ENCODE measurements around the gene DAND5. TPM values are rescaled to one million over a fixed set of nuclear protein-coding genes. Genes with fewer than 3 reads are reported as not detected.

Gene DAND5
- total and polyA plus RNA-seq, 9 of the 15 experiments (the other 6 are each of a cell fraction or from before 2014, with no cell fraction given), result 0.22 to 0.83 (median 0.60) TPM

DNA sequence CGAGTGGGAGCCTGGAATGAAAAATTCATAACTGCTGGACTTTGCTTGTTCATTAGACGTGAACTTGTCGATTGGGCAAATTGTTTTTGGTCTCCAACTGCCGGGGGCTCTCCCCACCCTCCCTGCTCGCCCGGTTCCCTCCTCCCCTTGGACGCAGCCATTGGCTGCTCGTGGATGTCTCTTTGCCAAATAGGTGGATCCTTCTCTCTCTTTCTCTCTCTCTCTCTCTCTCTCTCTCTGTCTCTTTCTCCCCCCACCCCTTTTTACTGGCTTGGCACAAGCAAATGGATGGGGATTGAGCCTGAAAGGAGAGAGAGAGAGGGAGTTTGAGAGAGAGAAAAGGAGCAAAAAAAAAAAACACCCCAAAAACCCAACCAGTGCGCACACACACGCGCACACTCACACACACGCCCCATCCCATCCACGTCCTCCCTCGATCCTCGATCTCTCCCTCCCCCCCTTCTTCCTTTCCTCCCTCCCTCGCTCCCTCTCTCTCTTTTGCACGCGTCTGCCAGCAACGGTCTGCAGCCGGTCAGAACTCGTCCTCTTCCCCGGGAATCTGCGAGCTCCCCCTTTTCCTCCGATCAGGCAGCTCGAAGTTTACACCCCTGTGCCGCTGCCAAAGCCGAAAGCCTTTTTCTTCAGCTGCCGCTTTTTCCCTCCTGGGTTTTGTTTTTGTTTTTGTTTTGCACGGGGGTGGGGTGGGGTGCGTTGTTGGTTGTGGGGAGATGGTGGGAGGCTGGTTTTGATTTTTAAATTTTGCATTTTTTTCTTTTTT lies 53.7 kb downstream of the DAND5 start (continued):
- TF ChIP-seq, protein P1, sequence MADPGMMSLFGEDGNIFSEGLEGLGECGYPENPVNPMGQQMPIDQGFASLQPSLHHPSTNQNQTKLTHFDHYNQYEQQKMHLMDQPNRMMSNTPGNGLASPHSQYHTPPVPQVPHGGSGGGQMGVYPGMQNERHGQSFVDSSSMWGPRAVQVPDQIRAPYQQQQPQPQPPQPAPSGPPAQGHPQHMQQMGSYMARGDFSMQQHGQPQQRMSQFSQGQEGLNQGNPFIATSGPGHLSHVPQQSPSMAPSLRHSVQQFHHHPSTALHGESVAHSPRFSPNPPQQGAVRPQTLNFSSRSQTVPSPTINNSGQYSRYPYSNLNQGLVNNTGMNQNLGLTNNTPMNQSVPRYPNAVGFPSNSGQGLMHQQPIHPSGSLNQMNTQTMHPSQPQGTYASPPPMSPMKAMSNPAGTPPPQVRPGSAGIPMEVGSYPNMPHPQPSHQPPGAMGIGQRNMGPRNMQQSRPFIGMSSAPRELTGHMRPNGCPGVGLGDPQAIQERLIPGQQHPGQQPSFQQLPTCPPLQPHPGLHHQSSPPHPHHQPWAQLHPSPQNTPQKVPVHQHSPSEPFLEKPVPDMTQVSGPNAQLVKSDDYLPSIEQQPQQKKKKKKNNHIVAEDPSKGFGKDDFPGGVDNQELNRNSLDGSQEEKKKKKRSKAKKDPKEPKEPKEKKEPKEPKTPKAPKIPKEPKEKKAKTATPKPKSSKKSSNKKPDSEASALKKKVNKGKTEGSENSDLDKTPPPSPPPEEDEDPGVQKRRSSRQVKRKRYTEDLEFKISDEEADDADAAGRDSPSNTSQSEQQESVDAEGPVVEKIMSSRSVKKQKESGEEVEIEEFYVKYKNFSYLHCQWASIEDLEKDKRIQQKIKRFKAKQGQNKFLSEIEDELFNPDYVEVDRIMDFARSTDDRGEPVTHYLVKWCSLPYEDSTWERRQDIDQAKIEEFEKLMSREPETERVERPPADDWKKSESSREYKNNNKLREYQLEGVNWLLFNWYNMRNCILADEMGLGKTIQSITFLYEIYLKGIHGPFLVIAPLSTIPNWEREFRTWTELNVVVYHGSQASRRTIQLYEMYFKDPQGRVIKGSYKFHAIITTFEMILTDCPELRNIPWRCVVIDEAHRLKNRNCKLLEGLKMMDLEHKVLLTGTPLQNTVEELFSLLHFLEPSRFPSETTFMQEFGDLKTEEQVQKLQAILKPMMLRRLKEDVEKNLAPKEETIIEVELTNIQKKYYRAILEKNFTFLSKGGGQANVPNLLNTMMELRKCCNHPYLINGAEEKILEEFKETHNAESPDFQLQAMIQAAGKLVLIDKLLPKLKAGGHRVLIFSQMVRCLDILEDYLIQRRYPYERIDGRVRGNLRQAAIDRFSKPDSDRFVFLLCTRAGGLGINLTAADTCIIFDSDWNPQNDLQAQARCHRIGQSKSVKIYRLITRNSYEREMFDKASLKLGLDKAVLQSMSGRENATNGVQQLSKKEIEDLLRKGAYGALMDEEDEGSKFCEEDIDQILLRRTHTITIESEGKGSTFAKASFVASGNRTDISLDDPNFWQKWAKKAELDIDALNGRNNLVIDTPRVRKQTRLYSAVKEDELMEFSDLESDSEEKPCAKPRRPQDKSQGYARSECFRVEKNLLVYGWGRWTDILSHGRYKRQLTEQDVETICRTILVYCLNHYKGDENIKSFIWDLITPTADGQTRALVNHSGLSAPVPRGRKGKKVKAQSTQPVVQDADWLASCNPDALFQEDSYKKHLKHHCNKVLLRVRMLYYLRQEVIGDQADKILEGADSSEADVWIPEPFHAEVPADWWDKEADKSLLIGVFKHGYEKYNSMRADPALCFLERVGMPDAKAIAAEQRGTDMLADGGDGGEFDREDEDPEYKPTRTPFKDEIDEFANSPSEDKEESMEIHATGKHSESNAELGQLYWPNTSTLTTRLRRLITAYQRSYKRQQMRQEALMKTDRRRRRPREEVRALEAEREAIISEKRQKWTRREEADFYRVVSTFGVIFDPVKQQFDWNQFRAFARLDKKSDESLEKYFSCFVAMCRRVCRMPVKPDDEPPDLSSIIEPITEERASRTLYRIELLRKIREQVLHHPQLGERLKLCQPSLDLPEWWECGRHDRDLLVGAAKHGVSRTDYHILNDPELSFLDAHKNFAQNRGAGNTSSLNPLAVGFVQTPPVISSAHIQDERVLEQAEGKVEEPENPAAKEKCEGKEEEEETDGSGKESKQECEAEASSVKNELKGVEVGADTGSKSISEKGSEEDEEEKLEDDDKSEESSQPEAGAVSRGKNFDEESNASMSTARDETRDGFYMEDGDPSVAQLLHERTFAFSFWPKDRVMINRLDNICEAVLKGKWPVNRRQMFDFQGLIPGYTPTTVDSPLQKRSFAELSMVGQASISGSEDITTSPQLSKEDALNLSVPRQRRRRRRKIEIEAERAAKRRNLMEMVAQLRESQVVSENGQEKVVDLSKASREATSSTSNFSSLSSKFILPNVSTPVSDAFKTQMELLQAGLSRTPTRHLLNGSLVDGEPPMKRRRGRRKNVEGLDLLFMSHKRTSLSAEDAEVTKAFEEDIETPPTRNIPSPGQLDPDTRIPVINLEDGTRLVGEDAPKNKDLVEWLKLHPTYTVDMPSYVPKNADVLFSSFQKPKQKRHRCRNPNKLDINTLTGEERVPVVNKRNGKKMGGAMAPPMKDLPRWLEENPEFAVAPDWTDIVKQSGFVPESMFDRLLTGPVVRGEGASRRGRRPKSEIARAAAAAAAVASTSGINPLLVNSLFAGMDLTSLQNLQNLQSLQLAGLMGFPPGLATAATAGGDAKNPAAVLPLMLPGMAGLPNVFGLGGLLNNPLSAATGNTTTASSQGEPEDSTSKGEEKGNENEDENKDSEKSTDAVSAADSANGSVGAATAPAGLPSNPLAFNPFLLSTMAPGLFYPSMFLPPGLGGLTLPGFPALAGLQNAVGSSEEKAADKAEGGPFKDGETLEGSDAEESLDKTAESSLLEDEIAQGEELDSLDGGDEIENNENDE (IDR thresholded peaks at IDR 0.05; ENCODE audit: low read depth, low read length), result no peak
- TF ChIP-seq NBN (IDR thresholded peaks at IDR 0.05; ENCODE audit: low read depth) (0 out of 2 replicates have a peak, but pooled peaks have one; percentile 62), PHTF2 (CRISPR knock-in tag; IDR thresholded peaks at IDR 0.05) (no peak), RAD51 (IDR thresholded peaks at IDR 0.05; ENCODE audit: borderline replicate concordance, low read depth) (0 out of 2 replicates have a peak, but pooled peaks have one; percentile 19), ESRRB (CRISPR knock-in tag; IDR thresholded peaks at IDR 0.05; ENCODE audit: borderline replicate concordance) (no peak), ETV1 (tag; conservative IDR thresholded peaks at IDR 0.05; ENCODE audit: low read depth) (no peak), SP1 (CRISPR knock-in tag; IDR thresholded peaks at IDR 0.05) (peak; percentile 51), ZFPM2 (CRISPR knock-in tag; IDR thresholded peaks at IDR 0.05) (no peak), LEF1 (IDR thresholded peaks at IDR 0.05) (no peak), ZNF699 (CRISPR knock-in tag; IDR thresholded peaks at IDR 0.05; ENCODE audit: insufficient replicate concordance) (no peak), GATAD2B (IDR thresholded peaks at IDR 0.05; ENCODE audit: borderline replicate concordance) (no peak), ETS2 (tag; IDR thresholded peaks at IDR 0.05; ENCODE audit: borderline replicate concordance, poor library complexity, severe bottlenecking) (no peak), DNMT1 (IDR thresholded peaks at IDR 0.05) (no peak), MTF1 (CRISPR knock-in tag; IDR thresholded peaks at IDR 0.05; ENCODE audit: borderline replicate concordance) (no peak)
- TF ChIP-seq, protein P2, sequence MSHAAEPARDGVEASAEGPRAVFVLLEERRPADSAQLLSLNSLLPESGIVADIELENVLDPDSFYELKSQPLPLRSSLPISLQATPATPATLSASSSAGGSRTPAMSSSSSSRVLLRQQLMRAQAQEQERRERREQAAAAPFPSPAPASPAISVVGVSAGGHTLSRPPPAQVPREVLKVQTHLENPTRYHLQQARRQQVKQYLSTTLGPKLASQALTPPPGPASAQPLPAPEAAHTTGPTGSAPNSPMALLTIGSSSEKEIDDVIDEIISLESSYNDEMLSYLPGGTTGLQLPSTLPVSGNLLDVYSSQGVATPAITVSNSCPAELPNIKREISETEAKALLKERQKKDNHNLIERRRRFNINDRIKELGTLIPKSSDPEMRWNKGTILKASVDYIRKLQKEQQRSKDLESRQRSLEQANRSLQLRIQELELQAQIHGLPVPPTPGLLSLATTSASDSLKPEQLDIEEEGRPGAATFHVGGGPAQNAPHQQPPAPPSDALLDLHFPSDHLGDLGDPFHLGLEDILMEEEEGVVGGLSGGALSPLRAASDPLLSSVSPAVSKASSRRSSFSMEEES (CRISPR knock-in tag; IDR thresholded peaks at IDR 0.05), result no peak

Data from K562 (cell line).